OCI-LY3 (cell line): ENCODE results near the gene RNF220.

Experiments used
- H2AFZ ChIP-seq: fragments of 200-600, 300-600 bp; shearing (Covaris generic); 2 replicates; pipeline ENCODE4 v1.6.0; 2014; ENCODE audit warnings: antibody characterized with exemption, low read depth, low read length
- H3K27ac ChIP-seq: fragments of 200-600, 300-600 bp; sonication (generic); 2 replicates; pipeline ENCODE4 v1.5.1; 2014; ENCODE audit warnings: mild to moderate bottlenecking, low read length, moderate library complexity, mixed read lengths
- H3K27me3 ChIP-seq: fragments of 200-600, 300-600 bp; sonication (generic); 2 replicates; pipeline ENCODE4 v1.6.1; 2014; ENCODE audit warnings: low read depth, low read length, mixed read lengths
- H3K36me3 ChIP-seq: fragments of 200-600, 300-600 bp; sonication (generic); replicated peaks from 2 replicates; pipeline ENCODE3; 2014; ENCODE audit warnings: low read depth, low read length, mixed read lengths
- H3K4me1 ChIP-seq: fragments of 300-600, 200-600 bp; sonication (generic); 2 replicates; pipeline ENCODE4 v1.6.1; 2014; ENCODE audit warnings: low read length, mixed read lengths
- H3K4me2 ChIP-seq: fragments of 200-600, 300-600 bp; sonication (generic); 2 replicates; pipeline ENCODE4 v1.6.1; 2014; ENCODE audit warnings: low read length, mixed read lengths
- H3K4me3 ChIP-seq: fragments of 300-600, 200-600 bp; sonication (generic); 2 replicates; pipeline ENCODE4 v1.5.1; 2014; ENCODE audit warnings: antibody characterized with exemption, mild to moderate bottlenecking, low read length, moderate library complexity
- H3K79me2 ChIP-seq: fragments of 300-600, 200-600 bp; shearing (Covaris generic); 2 replicates; pipeline ENCODE4 v1.6.1; 2014; ENCODE audit warnings: mild to moderate bottlenecking, low read length, mixed read lengths
- H3K9ac ChIP-seq: fragments of 300-600, 200-600 bp; shearing (Covaris generic); 2 replicates; pipeline ENCODE4 v1.6.0; 2014; ENCODE audit warnings: mild to moderate bottlenecking, low read length, moderate library complexity
- H3K9me3 ChIP-seq: fragments of 200-600, 300-600 bp; shearing (Covaris generic); 2 replicates; pipeline ENCODE4 v1.6.1; 2014; ENCODE audit warnings: low read length, mixed read lengths; ENCODE audit not compliant: insufficient read depth
- H4K20me1 ChIP-seq: fragments of 200-600, 300-600 bp; sonication (generic); 2 replicates; pipeline ENCODE4 v1.6.1; 2016; ENCODE audit warnings: low read length, mixed read lengths; ENCODE audit not compliant: insufficient read depth
- CTCF ChIP-seq: fragments of 200-600, 300-600 bp; sonication (generic); IDR thresholded peaks from 2 replicates; pipeline ENCODE4 v1.5.1; 2014; ENCODE audit warnings: antibody characterized with exemption, low read length, low read depth
- EZH2phosphoT487 ChIP-seq: fragments of 200-600 bp; shearing (Covaris generic); IDR thresholded peaks from 2 replicates; pipeline ENCODE4 v1.6.1; 2018; ENCODE audit warnings: antibody characterized with exemption, mixed run types, low read depth

RNF220 gene

GRCh38 chr1:44643721-44644334 lies 238.8 kb downstream of the RNF220 start:
- Histone ChIP-seq H2AFZ (no peak overlapping the region), H3K9ac (no peak overlapping the region), H3K79me2 (no peaks in the 10 kb centered on the region), H3K9me3 (no peaks in the 10 kb centered on the region), H3K27ac (no peak overlapping the region), H3K27me3 (no peaks in the 10 kb centered on the region), H3K4me3 (no peak overlapping the region), H3K36me3 (peaks cover 5% of the 10 kb centered on the region), H4K20me1 (no peaks in the 10 kb centered on the region), H3K4me2 (no peak overlapping the region), H3K4me1 (no peaks in the 10 kb centered on the region)
- TF ChIP-seq EZH2phosphoT487 = no peak
- TF ChIP-seq CTCF = no peak

- no peak for TF ChIP-seq EZH2phosphoT487
- TF ChIP-seq CTCF = no peak
- Histone ChIP-seq H3K79me2 (no peaks in the 10 kb centered on the region), H2AFZ (no peak overlapping the region), H3K4me1 (no peaks in the 10 kb centered on the region), H3K27me3 (no peaks in the 10 kb centered on the region), H3K9ac (no peak overlapping the region), H3K4me3 (no peak overlapping the region), H3K4me2 (no peak overlapping the region), H4K20me1 (no peaks in the 10 kb centered on the region), H3K27ac (no peak overlapping the region), H3K9me3 (no peaks in the 10 kb centered on the region), H3K36me3 (no peaks in the 10 kb centered on the region)
These were observed 239.8 kb downstream of the RNF220 start for GRCh38 chr1:44644806-44645205.

- Histone ChIP-seq H2AFZ (no peak overlapping the region), H3K27ac (no peak overlapping the region), H3K4me2 (no peak overlapping the region), H3K27me3 (no peaks in the 10 kb centered on the region), H3K9ac (no peak overlapping the region), H3K4me3 (no peak overlapping the region), H3K4me1 (no peaks in the 10 kb centered on the region), H3K9me3 (no peaks in the 10 kb centered on the region), H3K36me3 (no peaks in the 10 kb centered on the region), H4K20me1 (no peaks in the 10 kb centered on the region), H3K79me2 (no peaks in the 10 kb centered on the region)
- TF ChIP-seq EZH2phosphoT487 = no peak
- TF ChIP-seq CTCF = no peak
These were observed 240.6 kb downstream of the RNF220 start for GRCh38 chr1:44645476-44646244.

- H3K79me2 ChIP-seq = no peaks in the 10 kb centered on the region
- H3K9me3 ChIP-seq = no peaks in the 10 kb centered on the region
- no peak overlapping the region for H3K4me2 ChIP-seq
- H4K20me1 ChIP-seq = no peaks in the 10 kb centered on the region
- H3K27me3 ChIP-seq = no peaks in the 10 kb centered on the region
- H3K36me3 ChIP-seq = no peaks in the 10 kb centered on the region
- H3K9ac ChIP-seq = no peak overlapping the region
- no peak overlapping the region for H3K27ac ChIP-seq
- TF ChIP-seq EZH2phosphoT487 (no peak), CTCF (no peak)
- no peak overlapping the region for H3K4me3 ChIP-seq
- H2AFZ ChIP-seq = no peak overlapping the region
- H3K4me1 ChIP-seq = no peaks in the 10 kb centered on the region
These were observed 241.4 kb downstream of the RNF220 start for GRCh38 chr1:44646261-44647110.
